Measurements from ENCODE around the gene TENM3. TPM values are rescaled to one million over a fixed set of nuclear protein-coding genes. Genes with fewer than 3 reads are reported as not detected.

The TENM3 gene
- total RNA-seq, 4 donors from 2014 or later: 3.4 to 9.8 (median 6.9) TPM

GRCh38 chr4:182346250-182346649 lies 103.0 kb downstream of the TENM3 start:
- TF ChIP-seq EP300 (IDR thresholded peaks at IDR 0.05; ENCODE audit: low read depth): no peak
- TF ChIP-seq CTCF (IDR thresholded peaks at IDR 0.05): no peak
- no peak for TF ChIP-seq POLR2A (IDR thresholded peaks at IDR 0.05)
- no peak for TF ChIP-seq POLR2AphosphoS5 (IDR thresholded peaks at IDR 0.05)
- in situ Hi-C loops (cut with MboI; ENCODE audit: low pct_ligation_motif_present in 1 of 4, low pct_unique_long_range_greater_than_20kb in 1 of 4, low sequenced_read_pairs in 3 of 4): no loop called here
- Histone ChIP-seq H3K9me3 (no peaks in the 10 kb centered on the region), H3K27ac (no peak overlapping the region), H3K36me3 (no peaks in the 10 kb centered on the region), H3K27me3 (no peaks in the 10 kb centered on the region), H3K4me3 (no peak overlapping the region), H3K4me1 (no peaks in the 10 kb centered on the region)
- DNase-seq: no peak
- intact Hi-C loops (cut with DNase I; ENCODE audit: low total_unique reads): no loop called here
- WGBS, 2 donors (ENCODE audit: low coverage in 1 of 2): 66 to 71% methylated on average over 7 of the region's 7 CpGs

- Histone ChIP-seq H3K9me3 (no peaks in the 10 kb centered on the region), H3K36me3 (no peaks in the 10 kb centered on the region), H3K27ac (no peak overlapping the region), H3K4me1 (no peaks in the 10 kb centered on the region), H3K4me3 (no peak overlapping the region), H3K27me3 (no peaks in the 10 kb centered on the region)
- WGBS, 2 donors (ENCODE audit: low coverage in 1 of 2): 66 to 74% methylated on average over 11 of the region's 11 CpGs
- DNase-seq: no peak
- intact Hi-C loops (cut with DNase I; ENCODE audit: low total_unique reads) (no loop called here), in situ Hi-C loops (cut with MboI; ENCODE audit: low pct_ligation_motif_present in 1 of 4, low pct_unique_long_range_greater_than_20kb in 1 of 4, low sequenced_read_pairs in 3 of 4) (no loop called here)
- no peak for TF ChIP-seq POLR2AphosphoS5 (IDR thresholded peaks at IDR 0.05)
- no peak for TF ChIP-seq EP300 (IDR thresholded peaks at IDR 0.05; ENCODE audit: low read depth)
- TF ChIP-seq POLR2A (IDR thresholded peaks at IDR 0.05): no peak
- no peak for TF ChIP-seq CTCF (IDR thresholded peaks at IDR 0.05)
These were observed 103.6 kb downstream of the TENM3 start for GRCh38 chr4:182346675-182347375.

GRCh38 chr4:182348779-182349326 lies 105.7 kb downstream of the TENM3 start:
- in situ Hi-C loops (cut with MboI; ENCODE audit: low pct_ligation_motif_present in 1 of 4, low pct_unique_long_range_greater_than_20kb in 1 of 4, low sequenced_read_pairs in 3 of 4): no loop called here
- intact Hi-C loops (cut with DNase I; ENCODE audit: low total_unique reads): no loop called here
- H3K9me3 ChIP-seq: no peaks in the 10 kb centered on the region
- WGBS, 2 donors (ENCODE audit: low coverage in 1 of 2): 46 to 47% methylated on average over 5 of the region's 5 CpGs
- H3K36me3 ChIP-seq: no peaks in the 10 kb centered on the region
- H3K4me3 ChIP-seq: no peak overlapping the region
- no peaks in the 10 kb centered on the region for H3K4me1 ChIP-seq
- H3K27ac ChIP-seq: no peak overlapping the region
- no peak for TF ChIP-seq POLR2A (IDR thresholded peaks at IDR 0.05)
- no peaks in the 10 kb centered on the region for H3K27me3 ChIP-seq
- no peak for DNase-seq

GRCh38 chr4:182350041-182350440 lies 106.8 kb downstream of the TENM3 start:
- Histone ChIP-seq H3K9me3 (no peaks in the 10 kb centered on the region), H3K27me3 (no peaks in the 10 kb centered on the region), H3K36me3 (no peaks in the 10 kb centered on the region), H3K27ac (no peak overlapping the region), H3K4me1 (no peaks in the 10 kb centered on the region), H3K4me3 (no peak overlapping the region)
- TF ChIP-seq POLR2A (IDR thresholded peaks at IDR 0.05): no peak
- TF ChIP-seq CTCF (IDR thresholded peaks at IDR 0.05): no peak
- TF ChIP-seq EP300 (IDR thresholded peaks at IDR 0.05; ENCODE audit: low read depth): no peak
- TF ChIP-seq POLR2AphosphoS5 (IDR thresholded peaks at IDR 0.05): no peak
- WGBS, 2 donors (ENCODE audit: low coverage in 1 of 2): 69 to 76% methylated on average over 3 of the region's 3 CpGs
- DNase-seq: no peak
- intact Hi-C loops (cut with DNase I; ENCODE audit: low total_unique reads) (no loop called here), in situ Hi-C loops (cut with MboI; ENCODE audit: low pct_ligation_motif_present in 1 of 4, low pct_unique_long_range_greater_than_20kb in 1 of 4, low sequenced_read_pairs in 3 of 4) (no loop called here)
